PFSK-1 (cell line): Measurements from ENCODE around the gene ZNF667.

ENCODE experiments used
- FOXP2 ChIP-seq: optimal IDR thresholded peaks from 2 replicates; pipeline ENCODE3; 2011; ENCODE audit warnings: borderline replicate concordance, control low read depth, inconsistent platforms; ENCODE audit not compliant: insufficient read depth; ENCODE audit errors: extremely low read length, extremely low read depth
- SIN3A ChIP-seq: IDR thresholded peaks from 2 replicates; pipeline ENCODE4 v1.6.1; 2012; ENCODE audit warnings: mild to moderate bottlenecking, low read length, moderate library complexity, borderline replicate concordance; ENCODE audit not compliant: insufficient read depth

DNA sequence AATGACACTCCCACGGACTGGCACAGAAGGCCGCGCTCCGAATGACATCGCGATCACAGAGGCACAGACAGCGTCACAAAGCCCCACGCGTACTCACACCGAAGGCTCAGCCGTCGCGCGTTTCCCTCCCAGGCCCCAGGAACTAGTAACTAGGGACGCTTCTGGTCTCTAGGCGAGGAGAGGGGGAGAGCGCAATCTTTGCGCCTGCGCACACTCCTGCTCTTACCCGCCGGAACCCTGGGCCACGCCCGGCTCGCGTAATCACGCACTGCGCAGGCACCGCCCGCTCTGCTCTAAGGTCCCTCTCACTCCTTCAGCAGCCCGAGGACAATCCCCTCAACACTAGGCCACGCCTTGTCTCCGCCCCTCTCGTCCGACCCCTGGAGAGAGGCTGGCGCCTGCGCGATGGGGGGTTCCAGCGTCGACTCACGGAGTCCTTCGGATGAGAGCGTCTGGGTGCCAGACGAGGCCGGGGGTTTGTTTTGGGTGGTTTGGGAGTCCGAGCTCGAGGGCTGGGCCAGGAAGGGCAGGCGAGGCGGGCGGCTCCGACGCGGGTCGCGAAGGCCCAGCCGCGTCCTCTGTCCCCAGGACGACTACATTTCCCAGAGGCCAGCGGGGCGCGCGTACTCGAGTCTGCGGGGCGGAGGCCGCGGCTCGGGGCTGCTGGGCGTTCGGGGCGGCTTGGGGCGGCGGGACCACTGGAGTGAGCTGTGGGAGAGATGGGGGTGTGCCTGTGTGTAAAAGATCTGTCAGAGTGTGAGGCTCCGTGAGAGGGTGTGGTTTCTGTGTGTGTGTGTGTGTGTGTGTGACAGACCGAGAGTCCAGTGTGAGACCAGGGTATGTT, 30.5 kb upstream of the ZNF667 start, which contains the start of gene ZNF471:
- TF ChIP-seq SIN3A, result no peak
- TF ChIP-seq FOXP2, result peak; percentile 36
